ENCODE measurements around the gene EXT2.

EXT2 gene

GRCh38 chr11:44110231-44110679 lies 14.8 kb downstream of the EXT2 start:
- peaks cover 53% of the 10 kb centered on the region for H3K36me3 ChIP-seq
- no peaks in the 10 kb centered on the region for H3K9me3 ChIP-seq (ENCODE audit: severe bottlenecking)
- H3K27ac ChIP-seq = no peak overlapping the region
- peak; percentile 82 for TF ChIP-seq CTCF (IDR thresholded peaks at IDR 0.05; ENCODE audit: low read depth, low read length)
- H3K4me3 ChIP-seq (ENCODE audit: low read depth, low read length) = no peak overlapping the region
- no peaks in the 10 kb centered on the region for H3K27me3 ChIP-seq (ENCODE audit: insufficient read depth, low read depth, severe bottlenecking)
- DNase-seq = peak; percentile 51

- H3K27me3 ChIP-seq (ENCODE audit: insufficient read depth, low read depth, severe bottlenecking) = no peaks in the 10 kb centered on the region
- no peaks in the 10 kb centered on the region for H3K9me3 ChIP-seq (ENCODE audit: severe bottlenecking)
- no peak overlapping the region for H3K4me3 ChIP-seq (ENCODE audit: low read depth, low read length)
- no peak for DNase-seq
- no peak for TF ChIP-seq CTCF (IDR thresholded peaks at IDR 0.05; ENCODE audit: low read depth, low read length)
- H3K36me3 ChIP-seq = peaks cover 66% of the 10 kb centered on the region
- H3K27ac ChIP-seq = no peak overlapping the region
Observed at GRCh38 chr11:44112091-44112821, 16.8 kb downstream of the EXT2 start.

GRCh38 chr11:44113018-44113417 lies 17.5 kb downstream of the EXT2 start:
- no peak for DNase-seq
- H3K27me3 ChIP-seq (ENCODE audit: insufficient read depth, low read depth, severe bottlenecking) = no peaks in the 10 kb centered on the region
- H3K9me3 ChIP-seq (ENCODE audit: severe bottlenecking) = no peaks in the 10 kb centered on the region
- no peak overlapping the region for H3K4me3 ChIP-seq (ENCODE audit: low read depth, low read length)
- TF ChIP-seq CTCF (IDR thresholded peaks at IDR 0.05; ENCODE audit: low read depth, low read length) = no peak
- no peak overlapping the region for H3K27ac ChIP-seq
- peaks cover 67% of the 10 kb centered on the region for H3K36me3 ChIP-seq

- no peaks in the 10 kb centered on the region for H3K27me3 ChIP-seq (ENCODE audit: insufficient read depth, low read depth, severe bottlenecking)
- no peak overlapping the region for H3K4me3 ChIP-seq (ENCODE audit: low read depth, low read length)
- DNase-seq = no peak
- H3K27ac ChIP-seq = no peak overlapping the region
- no peaks in the 10 kb centered on the region for H3K9me3 ChIP-seq (ENCODE audit: severe bottlenecking)
- no peak for TF ChIP-seq CTCF (IDR thresholded peaks at IDR 0.05; ENCODE audit: low read depth, low read length)
- peaks cover 61% of the 10 kb centered on the region for H3K36me3 ChIP-seq
Observed at GRCh38 chr11:44113572-44113971, 18.1 kb downstream of the EXT2 start.

- Histone ChIP-seq H3K36me3 (peaks cover 43% of the 10 kb centered on the region), H3K4me3 (ENCODE audit: low read depth, low read length) (no peak overlapping the region), H3K27me3 (ENCODE audit: insufficient read depth, low read depth, severe bottlenecking) (no peaks in the 10 kb centered on the region), H3K27ac (no peak overlapping the region), H3K9me3 (ENCODE audit: severe bottlenecking) (no peaks in the 10 kb centered on the region)
- no peak for TF ChIP-seq CTCF (IDR thresholded peaks at IDR 0.05; ENCODE audit: low read depth, low read length)
- no peak for DNase-seq
Observed at GRCh38 chr11:44116234-44116830, 20.9 kb downstream of the EXT2 start.

Measured in WERI-Rb-1 (cell line).